Activated CD8-positive, alpha-beta T cell treated with anti-CD3 and anti-CD28 coated beads for 36 hours (primary cell): Measurements from ENCODE around the gene TRPM3. TPM values are rescaled to one million over a fixed set of nuclear protein-coding genes. Genes with fewer than 3 reads are reported as not detected.

Experiments used
- ATAC-seq: fragments of 200-7000 bp; cut with Tn5 transposase; one replicate; pipeline ENCODE4 v1.10.0; 2021; ENCODE audit warnings: mild to moderate bottlenecking, moderate library complexity
- CTCF ChIA-PET: fragments of 350-600 bp; sonication (Branson Sonifier 250); formaldehyde crosslinking; loops from one replicate; lab custom pipeline; 2021; ENCODE audit warnings: antibody characterized with exemption; lab: Charles Lee
- POLR2A ChIA-PET: fragments of 350-600 bp; sonication (Branson Sonifier 250); formaldehyde crosslinking; loops from one replicate; lab custom pipeline; 2021; ENCODE audit warnings: antibody characterized with exemption; lab: Charles Lee
- DNase-seq: peaks from one replicate; pipeline ENCODE4 v3.0.0-alpha.2; 2020
- H3K27ac Mint-ChIP-seq: one replicate; pipeline ENCODE4 v1.8.0; 2021; ENCODE audit warnings: mild to moderate bottlenecking, mixed read lengths
- H3K27me3 Mint-ChIP-seq: one replicate; pipeline ENCODE4 v1.8.0; 2021; ENCODE audit warnings: mixed read lengths
- H3K36me3 Mint-ChIP-seq: one replicate; pipeline ENCODE4 v1.8.0; 2021; ENCODE audit warnings: low read depth, mixed read lengths
- H3K4me1 Mint-ChIP-seq: one replicate; pipeline ENCODE4 v1.8.0; 2021; ENCODE audit warnings: low read depth, mixed read lengths
- H3K4me3 Mint-ChIP-seq: one replicate; pipeline ENCODE4 v1.8.0; 2021; ENCODE audit warnings: mild to moderate bottlenecking, moderate library complexity, mixed read lengths
- H3K9me3 Mint-ChIP-seq: one replicate; pipeline ENCODE4 v1.8.0; 2021; ENCODE audit warnings: mixed read lengths
- CTCF ChIP-seq: fragments of 200-600 bp; IDR thresholded peaks from one replicate; pipeline ENCODE4 v1.8.0; 2022; ENCODE audit warnings: antibody characterized with exemption, mild to moderate bottlenecking
- intact Hi-C: fragments of 100-400 bp; cut with micrococcal nuclease; formaldehyde crosslinking; loops from one replicate; pipeline ENCODE4 v1.10.0; 2022
- total RNA-seq, 2 experiments: library from RNA; stranded (reverse); gene quantifications; one replicate each; pipeline ENCODE4 v1.2.3, GENCODE V29; 2021

Gene TRPM3
- total RNA-seq, 2 experiments from 2014 or later, result not detected

DNA sequence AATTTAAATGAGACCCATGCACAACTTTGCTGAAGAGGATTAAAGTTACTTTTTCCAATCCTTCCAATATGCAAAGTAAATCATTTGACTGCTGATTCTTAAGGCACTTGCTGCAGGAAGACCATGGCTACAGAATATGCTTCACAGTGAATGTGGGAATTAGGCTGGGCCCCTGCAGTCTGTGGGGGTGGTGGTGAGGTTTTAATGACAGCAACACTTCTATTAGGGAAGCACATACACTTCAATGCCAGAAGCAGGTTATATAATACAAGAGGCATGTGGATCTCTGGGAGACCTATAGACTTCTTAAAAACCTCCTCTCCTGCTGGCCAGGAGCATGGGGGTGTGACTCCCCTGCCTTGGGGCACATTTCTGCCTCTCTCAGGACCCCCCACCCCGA, 582.4 kb downstream of the TRPM3 start:
- intact Hi-C loops, result no loop called here
- Mint-ChIP-seq H3K4me1 (peaks cover 3% of the 10 kb centered on the region), H3K27ac (no peak overlapping the region), H3K36me3 (no peaks in the 10 kb centered on the region), H3K27me3 (no peaks in the 10 kb centered on the region), H3K9me3 (no peaks in the 10 kb centered on the region), H3K4me3 (no peak overlapping the region)
- ATAC-seq (no peak), DNase-seq (no peak)
- ChIA-PET CTCF (interaction anchor here (1.1 kb wide), 1 partner anchor 63 kb away, joined by 3 read pairs; no protein-coding TSS in a partner anchor), POLR2A (interaction anchor here (0.6 to 0.7 kb wide), 2 partner anchors 24 to 28 kb away, joined by 3 read pairs; no protein-coding TSS in a partner anchor)
- TF ChIP-seq CTCF, result no peak

DNA sequence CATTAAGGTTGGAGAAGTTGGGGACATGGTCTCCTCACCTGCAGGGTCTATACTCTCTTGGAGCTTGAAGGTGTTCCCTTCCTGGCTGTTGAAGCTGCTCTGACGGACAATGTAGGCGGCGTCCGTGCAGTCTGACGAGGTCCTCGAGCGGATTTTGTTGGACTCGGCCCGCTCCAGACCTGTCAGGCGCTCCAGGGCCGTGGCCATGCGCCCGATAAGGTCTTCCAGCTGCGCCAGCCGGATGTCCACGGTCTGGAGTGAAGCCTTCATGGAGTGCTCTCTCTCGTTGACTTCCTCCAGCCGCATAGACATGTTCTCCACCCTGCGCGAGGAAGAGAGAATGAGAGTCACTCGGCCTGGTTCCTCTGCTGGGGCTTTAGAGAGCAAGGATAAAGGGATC, 584.3 kb downstream of the TRPM3 start:
- H3K36me3 Mint-ChIP-seq, result no peaks in the 10 kb centered on the region
- intact Hi-C loops, result no loop called here
- no peak for DNase-seq
- no peak for ATAC-seq
- ChIA-PET CTCF (no interaction called here), POLR2A (no interaction called here)
- no peak overlapping the region for H3K27ac Mint-ChIP-seq
- no peaks in the 10 kb centered on the region for H3K9me3 Mint-ChIP-seq
- no peak for TF ChIP-seq CTCF
- no peak overlapping the region for H3K4me3 Mint-ChIP-seq
- H3K4me1 Mint-ChIP-seq, result peaks cover 14% of the 10 kb centered on the region
- no peaks in the 10 kb centered on the region for H3K27me3 Mint-ChIP-seq

GRCh38 chr9:70535546-70536323, 585.7 kb downstream of the TRPM3 start:
- ChIA-PET POLR2A (no interaction called here), CTCF (interaction anchor here (1.0 to 1.5 kb wide), 2 partner anchors 64 to 67 kb away, joined by 3 to 4 read pairs; no protein-coding TSS in a partner anchor)
- Mint-ChIP-seq H3K9me3 (no peaks in the 10 kb centered on the region), H3K4me1 (peaks cover 16% of the 10 kb centered on the region), H3K4me3 (no peak overlapping the region), H3K27me3 (no peaks in the 10 kb centered on the region), H3K27ac (no peak overlapping the region), H3K36me3 (no peaks in the 10 kb centered on the region)
- intact Hi-C loops, result no loop called here
- ATAC-seq, result no peak
- TF ChIP-seq CTCF, result no peak
- DNase-seq, result no peak

- peaks cover 16% of the 10 kb centered on the region for H3K4me1 Mint-ChIP-seq
- intact Hi-C loops, result no loop called here
Observed at GRCh38 chr9:70534471-70534870, 587.0 kb downstream of the TRPM3 start.

More at GRCh38 chr9:70534471-70534870, 587.0 kb downstream of the TRPM3 start:
- Mint-ChIP-seq H3K27ac (no peak overlapping the region), H3K4me3 (no peak overlapping the region), H3K27me3 (no peaks in the 10 kb centered on the region), H3K36me3 (no peaks in the 10 kb centered on the region), H3K9me3 (no peaks in the 10 kb centered on the region)
- ChIA-PET CTCF (no interaction called here), POLR2A (no interaction called here)
- no peak for DNase-seq
- no peak for TF ChIP-seq CTCF
- no peak for ATAC-seq
